ENCODE data around the gene METTL24. TPM values are rescaled to one million over a fixed set of nuclear protein-coding genes. Genes with fewer than 3 reads are reported as not detected.

METTL24 gene
- total and polyA plus RNA-seq, 2 of the 8 experiments (the other 6 are each of a cell fraction or from before 2014, with no cell fraction given): 0.30 to 0.39 TPM

GRCh38 chr6:110318971-110319370 is 39.2 kb downstream of the METTL24 start:
- H2BK20ac ChIP-seq (ENCODE audit: low read length): no peak overlapping the region
- 95% methylated on average over 3 of the region's 3 CpGs; no CpG with 5 or more reads in 1 of the 2 experiments for WGBS, 2 experiments (ENCODE audit: extremely low coverage in 1 of 2, insufficient coverage in 1 of 2, insufficient read length in 1 of 2, insufficient replicate concordance in 2 of 2, low coverage in 1 of 2, low lambda C conversion rate in 2 of 2, missing lambda C conversion rate in 1 of 2)
- H3K14ac ChIP-seq (ENCODE audit: insufficient read length): no peak overlapping the region
- no peaks in the 10 kb centered on the region for H4K20me1 ChIP-seq (replicated peaks in 1 of 2; ENCODE audit: control insufficient read depth in 1 of 2, insufficient read depth in 2 of 2, low read length in 2 of 2)
- H2AFZ ChIP-seq (ENCODE audit: low read length): no peak overlapping the region
- ChIA-PET CTCF (ENCODE audit: partially characterized antibody) (interaction anchor here (1.1 kb wide), 1 partner anchor 14 kb away, joined by 3 read pairs; no protein-coding TSS in a partner anchor), POLR2A (ENCODE audit: partially characterized antibody) (no interaction called here)
- H4K5ac ChIP-seq (ENCODE audit: insufficient read length, low read depth, low read length): no peak overlapping the region
- H2BK15ac ChIP-seq (ENCODE audit: low read length): no peak overlapping the region
- no peak overlapping the region for H2AK5ac ChIP-seq (ENCODE audit: low read depth, low read length)
- no peaks in the 10 kb centered on the region for H3K79me1 ChIP-seq (ENCODE audit: low read depth, low read length)
- H3K23ac ChIP-seq (ENCODE audit: insufficient read length): no peak overlapping the region
- no peaks in the 10 kb centered on the region for H3K23me2 ChIP-seq (ENCODE audit: low read depth, low read length)
- no peak overlapping the region for H3K4ac ChIP-seq (replicated peaks; ENCODE audit: insufficient read length, low read depth, low read length)
- H2BK12ac ChIP-seq (ENCODE audit: low read depth, low read length): no peak overlapping the region
- no peak overlapping the region for H4K8ac ChIP-seq (ENCODE audit: extremely low read depth, insufficient read depth, low read length)
- no peaks in the 10 kb centered on the region for H3K36me3 ChIP-seq (ENCODE audit: control insufficient read depth in 2 of 4, insufficient read depth in 4 of 4, low read length in 3 of 4)
- no peak overlapping the region for H2BK120ac ChIP-seq (replicated peaks; ENCODE audit: low read depth, low read length)
- H3K56ac ChIP-seq (replicated peaks; ENCODE audit: insufficient read length, low read depth, low read length): no peak overlapping the region
- H3K9me3 ChIP-seq (ENCODE audit: insufficient read depth in 2 of 2, low read depth in 1 of 2, low read length in 1 of 2): no peaks in the 10 kb centered on the region
- H3K4me1 ChIP-seq (replicated peaks in 1 of 4; ENCODE audit: control insufficient read depth in 3 of 4, insufficient read depth in 4 of 4, low read length in 3 of 4): peaks cover 3 to 6% (median 4%) of the 10 kb centered on the region in 4 experiments; a peak in 5 of 7 replicates
- H3K79me2 ChIP-seq (ENCODE audit: control insufficient read depth in 1 of 2, insufficient read depth in 2 of 2, low read length in 2 of 2): no peaks in the 10 kb centered on the region
- H3K27me3 ChIP-seq (replicated peaks in 1 of 4; ENCODE audit: control insufficient read depth in 3 of 4, extremely low read depth in 1 of 4, insufficient read depth in 3 of 4, low read length in 3 of 4): no peaks in the 10 kb centered on the region
- H3K9ac ChIP-seq (replicated peaks in 1 of 4; ENCODE audit: extremely low read depth in 1 of 4, low read depth in 3 of 4, low read length in 3 of 4): no peak overlapping the region
- no peak for DNase-seq (ENCODE audit: low read depth in 1 of 2, low spot score in 2 of 2)
- no peak overlapping the region for H2BK5ac ChIP-seq (ENCODE audit: low read depth, low read length)
- no peak overlapping the region for H3K18ac ChIP-seq (ENCODE audit: extremely low read depth, low read length)
- H3K4me2 ChIP-seq (ENCODE audit: insufficient read depth in 1 of 2, low read depth in 2 of 2, low read length in 2 of 2): no peak overlapping the region
- no peak for FAIRE-seq
- no peak overlapping the region for H3K4me3 ChIP-seq (ENCODE audit: extremely low read depth in 1 of 4, insufficient read depth in 2 of 4, low read depth in 3 of 4, low read length in 4 of 4)
- H3K27ac ChIP-seq (ENCODE audit: low read depth, low read length): no peak overlapping the region
- no peak overlapping the region for H4K91ac ChIP-seq (replicated peaks; ENCODE audit: insufficient read length, low read length)
